Measurements from ENCODE around the gene GJC1. TPM values are rescaled to one million over a fixed set of nuclear protein-coding genes. Genes with fewer than 3 reads are reported as not detected.

The GJC1 gene
- total RNA-seq, 2 donors from 2014 or later, result 25.8 to 41.8 TPM

- Histone ChIP-seq H3K27ac (no peak overlapping the region), H3K27me3 (no peaks in the 10 kb centered on the region), H3K4me3 (no peak overlapping the region), H3K9me3 (no peaks in the 10 kb centered on the region), H3K4me1 (peaks cover 0 to 11% of the 10 kb centered on the region in 2 donors), H3K36me3 (peaks cover 75% of the 10 kb centered on the region)
- no peak for TF ChIP-seq CTCF (IDR thresholded peaks at IDR 0.05)
- DNase-seq (ENCODE audit: low spot score), result no peak
These were observed 33.2 kb upstream of the GJC1 start for GRCh38 chr17:44863061-44863918.

- Histone ChIP-seq H3K9me3 (no peaks in the 10 kb centered on the region), H3K27me3 (no peaks in the 10 kb centered on the region), H3K36me3 (peaks cover 74% of the 10 kb centered on the region), H3K4me3 (no peak overlapping the region), H3K4me1 (peaks cover 0 to 2% of the 10 kb centered on the region in 2 donors), H3K27ac (no peak overlapping the region)
- TF ChIP-seq CTCF (IDR thresholded peaks at IDR 0.05), result no peak
- DNase-seq (ENCODE audit: low spot score), result no peak
These were observed 32.3 kb upstream of the GJC1 start for GRCh38 chr17:44862278-44862914.

- no peaks in the 10 kb centered on the region for H3K4me1 ChIP-seq
- H3K27me3 ChIP-seq, result no peaks in the 10 kb centered on the region
- no peak for TF ChIP-seq CTCF (IDR thresholded peaks at IDR 0.05)
- no peak for DNase-seq (ENCODE audit: low spot score)
- no peak overlapping the region for H3K4me3 ChIP-seq
- no peak overlapping the region for H3K27ac ChIP-seq
- H3K36me3 ChIP-seq, result peaks cover 94% of the 10 kb centered on the region
- H3K9me3 ChIP-seq, result no peaks in the 10 kb centered on the region
These were observed 29.6 kb upstream of the GJC1 start for GRCh38 chr17:44859701-44860100.

GRCh38 chr17:44854192-44854591 is 24.1 kb upstream of the GJC1 start:
- H3K27ac ChIP-seq, result no peak overlapping the region
- H3K27me3 ChIP-seq, result no peaks in the 10 kb centered on the region
- H3K9me3 ChIP-seq, result no peaks in the 10 kb centered on the region
- DNase-seq (ENCODE audit: low spot score), result no peak
- H3K4me3 ChIP-seq, result no peak overlapping the region
- TF ChIP-seq CTCF (IDR thresholded peaks at IDR 0.05), result no peak
- peaks cover 0 to 2% of the 10 kb centered on the region in 2 donors for H3K4me1 ChIP-seq
- peaks cover 87% of the 10 kb centered on the region for H3K36me3 ChIP-seq

GRCh38 chr17:44850612-44851011 is 20.5 kb upstream of the GJC1 start:
- Histone ChIP-seq H3K27me3 (no peaks in the 10 kb centered on the region), H3K4me3 (no peak overlapping the region), H3K36me3 (peaks cover 54% of the 10 kb centered on the region), H3K27ac (peak overlapping the region in 1 of 2 donors; percentile 37), H3K4me1 (peaks cover 0 to 4% of the 10 kb centered on the region in 2 donors), H3K9me3 (no peaks in the 10 kb centered on the region)
- TF ChIP-seq CTCF (IDR thresholded peaks at IDR 0.05), result no peak
- DNase-seq (ENCODE audit: low spot score), result no peak

Measured in right atrium auricular region (tissue), 2 donors.